NCI-H2107 treated with DMSO at 0.1 percent for 48 hours (cell line): ENCODE results near the gene WDR1.

ENCODE experiments used
- DNase-seq: peaks from one replicate; lab custom pipeline; 2025; ENCODE audit not compliant: unreplicated experiment; lab: John Stamatoyannopoulos, UW

WDR1 gene, protein sequence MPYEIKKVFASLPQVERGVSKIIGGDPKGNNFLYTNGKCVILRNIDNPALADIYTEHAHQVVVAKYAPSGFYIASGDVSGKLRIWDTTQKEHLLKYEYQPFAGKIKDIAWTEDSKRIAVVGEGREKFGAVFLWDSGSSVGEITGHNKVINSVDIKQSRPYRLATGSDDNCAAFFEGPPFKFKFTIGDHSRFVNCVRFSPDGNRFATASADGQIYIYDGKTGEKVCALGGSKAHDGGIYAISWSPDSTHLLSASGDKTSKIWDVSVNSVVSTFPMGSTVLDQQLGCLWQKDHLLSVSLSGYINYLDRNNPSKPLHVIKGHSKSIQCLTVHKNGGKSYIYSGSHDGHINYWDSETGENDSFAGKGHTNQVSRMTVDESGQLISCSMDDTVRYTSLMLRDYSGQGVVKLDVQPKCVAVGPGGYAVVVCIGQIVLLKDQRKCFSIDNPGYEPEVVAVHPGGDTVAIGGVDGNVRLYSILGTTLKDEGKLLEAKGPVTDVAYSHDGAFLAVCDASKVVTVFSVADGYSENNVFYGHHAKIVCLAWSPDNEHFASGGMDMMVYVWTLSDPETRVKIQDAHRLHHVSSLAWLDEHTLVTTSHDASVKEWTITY

DNA sequence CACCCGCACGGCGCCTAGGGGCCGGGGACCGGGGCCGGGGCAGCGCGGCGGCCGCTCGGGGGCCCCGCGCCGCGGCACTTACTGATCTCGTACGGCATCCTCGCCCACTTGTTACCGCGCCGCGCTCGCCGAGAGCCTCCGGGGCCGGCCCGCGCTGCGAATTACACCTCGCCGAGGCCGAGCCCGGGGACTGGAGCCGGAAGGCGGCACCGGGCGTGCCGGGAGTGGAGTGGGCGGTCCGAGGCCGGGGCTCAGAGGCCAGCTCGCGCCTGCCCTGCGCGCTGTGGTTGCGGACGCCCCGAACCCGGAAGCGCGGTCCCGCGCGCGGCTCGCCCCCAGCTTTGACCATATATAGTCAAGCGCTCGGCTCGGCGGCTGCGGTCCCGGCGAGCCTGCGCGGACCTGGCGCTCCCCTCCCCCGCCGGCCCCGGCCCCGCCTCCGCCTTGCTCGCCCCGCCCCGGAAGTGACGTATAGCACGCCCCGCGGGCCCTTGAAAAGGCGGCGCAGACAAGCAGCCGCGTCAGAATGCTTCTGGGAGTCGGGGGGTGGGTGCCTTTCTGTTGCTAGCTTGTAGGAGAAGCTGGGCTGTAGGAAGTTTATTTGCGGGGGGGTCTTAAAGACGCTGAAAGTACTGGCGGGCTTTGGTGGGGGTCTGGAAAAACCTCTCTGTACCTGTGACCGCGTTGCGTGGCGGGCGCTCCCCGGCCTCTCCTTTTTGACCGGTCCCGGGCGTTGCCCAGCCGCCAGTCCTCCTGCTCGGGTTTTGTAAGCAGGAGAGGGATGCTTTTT, at the start of gene WDR1:
Gene WDR1 (minus strand): TSS at position 231 of the 790 bp plus-strand sequence. CDS start 133 bp downstream, at position 98.
- peak; percentile 49 for DNase-seq

DNA sequence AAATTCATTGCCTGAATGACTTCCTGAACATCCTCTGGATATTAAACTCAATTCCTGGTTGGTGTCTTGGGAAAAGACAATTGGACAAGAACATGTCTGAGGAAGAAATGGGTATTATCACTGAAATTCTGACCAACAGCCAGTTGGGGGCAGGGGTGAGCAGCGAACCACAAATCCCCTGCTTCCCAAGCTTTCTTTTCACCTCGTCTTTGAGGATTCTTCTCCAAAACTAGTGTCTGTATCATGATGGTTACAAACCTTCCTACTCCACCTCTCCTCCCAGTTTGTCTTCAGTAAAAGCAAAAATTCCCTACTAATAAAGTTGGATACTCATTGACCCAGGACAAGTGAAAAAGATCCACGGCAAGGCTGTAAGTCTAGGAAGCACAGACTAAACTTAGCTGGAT, 48.3 kb upstream of the WDR1 start:
- no peak for DNase-seq

DNA sequence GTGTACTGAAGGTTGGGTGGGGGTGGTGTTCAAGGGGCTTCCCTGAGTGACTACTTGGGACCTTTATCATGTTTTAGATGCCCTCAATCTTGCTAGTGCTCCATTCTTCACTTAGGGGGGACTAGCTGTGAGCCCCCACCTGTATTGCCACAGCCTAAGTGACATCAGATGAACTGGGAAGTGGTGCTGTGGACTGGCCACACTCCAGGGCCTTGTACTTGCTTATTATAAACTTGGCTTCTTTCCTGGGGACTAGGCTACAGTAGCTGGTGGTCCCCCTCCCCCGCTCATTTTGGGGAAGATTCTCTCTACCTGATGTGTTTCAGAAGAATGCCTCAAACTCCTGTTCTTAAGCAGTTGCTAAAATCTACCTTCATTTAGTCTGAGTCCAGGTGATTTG, 46.7 kb upstream of the WDR1 start:
- no peak for DNase-seq

DNA sequence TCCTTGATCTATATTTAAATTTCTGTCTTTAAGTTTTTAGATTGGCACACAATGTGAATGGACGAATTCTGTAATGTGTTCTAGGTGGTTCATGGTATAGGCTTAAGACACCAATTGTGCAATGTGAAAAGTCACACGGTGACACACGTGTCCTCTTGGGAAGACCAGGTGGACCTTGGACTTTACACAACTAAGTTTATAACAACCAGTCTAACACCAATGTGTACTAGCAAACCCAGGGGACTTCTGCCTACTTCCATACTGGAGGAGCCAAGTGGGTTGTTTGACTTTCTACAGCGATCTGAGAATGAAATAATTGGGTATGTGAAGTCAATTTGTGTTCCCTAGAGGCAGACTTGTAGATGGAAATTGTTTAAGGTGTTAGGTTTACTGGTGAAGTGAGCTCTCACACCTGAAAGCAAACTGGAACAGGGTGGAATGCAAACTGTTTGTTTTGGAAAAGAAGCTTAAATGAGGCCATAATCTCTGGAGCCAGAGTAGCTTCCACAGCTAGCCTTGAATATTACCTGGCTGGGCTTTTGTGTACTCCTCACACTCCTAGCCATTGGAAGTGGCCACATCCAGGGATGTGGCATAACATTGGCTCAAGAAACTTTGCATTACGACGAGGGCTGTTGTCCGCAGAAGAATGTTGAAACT, 45.9 kb upstream of the WDR1 start:
- no peak for DNase-seq

DNA sequence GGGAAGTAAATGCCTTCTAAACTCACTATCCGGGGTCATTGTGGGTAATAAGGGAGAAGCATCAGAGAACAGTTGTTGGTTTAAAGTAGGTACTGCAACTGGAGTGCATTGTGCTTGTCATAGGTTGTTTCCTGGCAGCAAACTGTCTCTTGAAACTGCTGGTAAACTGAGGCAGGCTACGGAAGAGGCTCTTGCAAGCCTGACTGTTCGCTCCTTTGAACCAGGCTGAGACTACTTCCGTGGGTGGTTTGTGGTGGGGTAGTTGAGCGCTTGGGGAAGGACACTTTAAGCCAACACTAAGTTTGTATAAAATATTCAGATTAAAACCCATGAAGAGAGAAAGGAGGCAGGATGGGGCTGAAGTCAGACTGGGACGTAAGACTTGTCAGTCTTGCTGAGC, 45.2 kb upstream of the WDR1 start:
- DNase-seq, result no peak

DNA sequence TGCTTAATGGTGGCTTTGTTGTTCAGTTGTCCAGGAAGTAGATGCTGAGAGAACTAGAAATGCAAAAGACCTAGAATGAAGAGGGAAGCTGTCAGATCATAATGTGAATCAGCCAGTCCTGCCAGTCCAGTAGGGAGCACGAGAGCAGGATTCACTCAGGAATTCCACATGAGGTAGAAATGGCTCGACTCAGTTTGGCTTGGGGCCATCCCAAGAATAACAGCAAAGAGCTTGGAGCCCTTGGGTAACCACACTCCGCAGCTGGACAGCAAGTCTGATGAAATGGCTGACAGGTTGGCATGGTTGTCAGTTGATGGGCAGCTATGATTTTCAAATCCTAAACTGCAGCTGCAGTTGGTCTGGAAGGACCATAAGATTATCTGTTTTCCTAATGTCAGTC, 44.5 kb upstream of the WDR1 start:
- DNase-seq, result no peak

DNA sequence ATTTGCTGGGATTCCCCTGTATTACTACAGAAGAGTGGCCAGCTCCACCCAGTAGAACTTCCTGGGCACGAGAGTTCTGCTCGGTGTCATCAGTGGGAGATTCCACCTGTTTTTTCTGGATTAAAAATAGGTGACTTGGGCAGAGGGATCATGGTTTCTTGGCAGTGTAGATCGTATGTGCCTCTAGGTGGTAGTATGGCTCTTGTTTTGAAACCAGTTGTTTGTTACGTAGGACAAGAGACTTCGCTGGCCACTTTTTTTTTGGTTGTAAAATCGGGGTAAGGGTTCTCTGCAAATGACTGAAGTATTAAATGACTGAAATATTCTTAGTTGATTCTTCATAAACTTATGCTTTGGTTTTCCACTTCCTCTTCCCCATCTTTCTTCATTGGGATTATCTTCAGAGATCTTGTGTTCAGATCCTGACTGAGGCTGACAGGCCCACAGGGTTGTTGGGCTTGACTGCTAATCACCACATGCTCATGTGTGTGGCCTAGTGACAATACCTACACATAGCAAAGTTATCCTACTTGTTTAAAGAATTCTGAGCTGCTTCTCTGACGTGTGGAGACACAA, 43.8 kb upstream of the WDR1 start:
- DNase-seq, result no peak

DNA sequence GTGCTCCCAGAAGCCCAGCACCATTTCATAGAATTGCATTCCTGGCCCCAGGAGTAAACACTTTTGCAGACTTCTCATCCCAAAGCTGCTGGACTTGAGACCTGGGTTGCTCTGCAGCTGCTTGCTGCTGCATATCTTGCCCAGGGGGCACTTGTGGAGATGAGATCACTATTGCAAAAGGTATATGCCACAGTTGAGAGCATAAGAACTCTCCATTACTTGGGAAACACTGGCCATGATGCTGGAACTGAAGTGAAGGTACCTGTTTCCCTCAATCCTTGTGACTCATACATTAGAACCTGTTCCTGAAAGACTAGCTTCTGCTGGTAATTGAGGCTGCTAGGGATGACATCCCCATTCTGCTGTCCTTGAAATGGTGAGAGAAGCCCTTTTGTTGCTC, 43.1 kb upstream of the WDR1 start:
- DNase-seq, result no peak

DNA sequence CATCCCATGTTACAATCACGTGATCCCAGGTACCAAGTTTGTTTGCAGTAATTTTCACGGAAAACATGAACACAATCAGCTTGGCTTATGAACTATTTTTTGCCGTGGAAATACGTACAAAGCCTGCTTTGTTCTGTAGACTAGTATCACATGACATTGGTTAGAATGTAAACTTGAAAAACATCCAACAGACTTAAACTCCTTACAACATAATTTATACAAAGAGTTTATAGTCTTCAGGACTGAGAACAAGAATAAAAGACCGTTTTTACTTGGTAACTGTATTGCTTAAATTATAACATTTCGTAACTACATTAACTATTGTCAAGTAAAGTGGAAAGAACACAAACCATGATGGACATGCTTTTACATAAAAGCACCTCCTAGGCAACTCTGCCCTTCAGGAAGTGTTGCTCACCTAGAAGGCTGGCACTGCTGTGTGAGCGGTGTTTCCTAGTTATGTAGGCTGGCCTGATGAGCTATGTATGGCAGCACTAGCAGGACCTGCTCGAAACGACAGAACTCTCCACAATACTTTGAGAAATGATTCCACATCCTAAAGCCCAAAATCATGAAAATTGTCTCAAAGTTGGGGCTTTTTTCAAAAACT, 41.8 kb upstream of the WDR1 start:
- DNase-seq, result no peak

DNA sequence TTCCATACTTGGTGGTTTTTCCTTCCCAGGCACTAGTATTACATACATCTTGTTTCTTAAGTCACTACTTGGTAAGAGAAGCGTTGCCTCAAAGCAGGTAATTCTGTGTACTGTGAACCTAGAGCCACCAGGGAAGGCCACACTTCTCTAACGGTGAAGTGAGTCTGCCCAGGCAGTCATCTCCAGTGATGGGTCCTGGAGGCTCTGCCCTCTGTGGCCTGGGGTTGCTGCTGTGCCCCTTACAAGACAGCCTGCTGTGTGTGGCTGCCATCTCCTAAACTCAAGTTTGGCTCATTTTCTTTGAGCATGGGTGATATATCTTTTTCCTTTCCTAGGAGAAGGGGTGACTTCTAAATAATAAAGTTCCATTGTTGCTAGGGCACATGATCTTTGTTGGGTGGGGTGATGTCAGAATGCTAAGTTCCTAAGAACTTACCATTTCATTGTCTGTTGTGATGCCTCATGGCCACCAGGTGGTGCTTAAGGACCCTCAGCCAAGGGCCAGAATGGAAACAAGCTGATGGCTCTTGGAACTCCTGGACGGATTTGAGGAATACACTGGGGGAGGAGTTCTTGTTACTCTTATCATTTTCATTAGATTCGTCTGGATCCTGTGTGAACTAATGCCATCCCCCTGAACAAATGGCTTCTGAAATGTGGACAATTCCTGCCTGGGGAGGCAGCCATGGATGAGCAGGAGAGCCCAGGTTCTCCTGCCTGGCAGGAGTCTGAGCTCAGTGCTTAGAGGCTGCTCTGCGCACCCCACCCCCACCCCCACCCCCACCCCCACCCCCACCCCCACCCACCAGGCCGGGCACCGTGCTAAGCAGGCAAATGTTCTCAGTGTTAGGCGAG, 41.1 kb upstream of the WDR1 start:
- peak; percentile 32 for DNase-seq

DNA sequence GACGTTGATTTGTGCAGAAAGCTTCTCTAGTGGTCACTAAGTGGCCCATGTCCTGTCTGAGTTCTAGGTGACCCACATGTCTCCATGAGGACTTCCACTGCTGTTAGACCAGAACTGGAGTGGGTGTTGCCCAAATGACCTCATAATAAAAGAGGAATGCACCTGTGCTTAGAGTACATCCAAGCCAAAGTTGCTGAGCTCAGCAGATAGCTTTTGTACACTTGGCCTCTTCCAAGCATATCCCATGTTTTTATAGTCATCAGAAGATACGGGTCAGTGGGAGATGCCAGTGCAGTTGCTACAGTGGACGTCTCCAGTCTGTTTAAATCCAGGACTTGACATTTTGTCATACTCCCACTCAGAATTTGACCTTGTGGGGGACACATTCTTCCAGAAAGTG, 37.6 kb upstream of the WDR1 start:
- DNase-seq, result no peak

DNA sequence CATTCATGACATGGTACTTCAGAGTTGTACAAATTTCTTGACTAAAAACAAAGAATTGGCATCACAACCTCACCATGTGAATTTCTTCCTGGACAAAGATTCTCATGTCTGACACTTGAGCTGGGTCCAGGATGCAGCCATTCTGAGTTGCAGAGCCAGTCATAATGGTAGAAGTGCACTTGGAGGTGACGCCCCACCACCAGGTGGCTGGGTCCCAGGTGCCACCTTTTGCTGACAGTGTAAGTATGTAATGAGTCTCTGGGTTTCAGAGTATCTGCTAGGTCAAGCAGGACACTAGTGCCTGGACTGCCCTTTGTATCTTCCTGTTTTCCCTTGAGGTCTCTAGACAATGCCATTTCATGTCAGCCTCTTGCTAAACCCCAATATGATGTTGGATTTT, 36.6 kb upstream of the WDR1 start:
- no peak for DNase-seq

DNA sequence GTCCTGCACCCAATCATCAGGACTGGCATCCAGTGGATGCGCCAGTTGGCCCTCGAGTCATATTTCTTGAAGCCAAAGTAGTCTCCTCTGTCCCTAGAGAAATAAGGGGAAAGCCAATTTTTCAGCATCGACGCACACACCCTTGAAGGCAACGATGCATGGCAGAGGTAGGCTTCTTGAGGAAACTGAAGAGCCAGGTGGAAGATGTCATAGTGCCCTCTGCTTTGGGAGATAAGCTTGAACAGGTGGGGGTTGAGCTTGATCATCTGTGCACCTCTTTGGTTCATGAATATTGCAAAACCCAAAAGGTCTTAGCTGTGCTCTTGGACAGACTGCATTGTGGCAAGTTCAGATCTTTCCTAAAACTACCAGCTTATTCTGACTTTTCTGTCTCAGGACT, 34.6 kb upstream of the WDR1 start:
- no peak for DNase-seq

DNA sequence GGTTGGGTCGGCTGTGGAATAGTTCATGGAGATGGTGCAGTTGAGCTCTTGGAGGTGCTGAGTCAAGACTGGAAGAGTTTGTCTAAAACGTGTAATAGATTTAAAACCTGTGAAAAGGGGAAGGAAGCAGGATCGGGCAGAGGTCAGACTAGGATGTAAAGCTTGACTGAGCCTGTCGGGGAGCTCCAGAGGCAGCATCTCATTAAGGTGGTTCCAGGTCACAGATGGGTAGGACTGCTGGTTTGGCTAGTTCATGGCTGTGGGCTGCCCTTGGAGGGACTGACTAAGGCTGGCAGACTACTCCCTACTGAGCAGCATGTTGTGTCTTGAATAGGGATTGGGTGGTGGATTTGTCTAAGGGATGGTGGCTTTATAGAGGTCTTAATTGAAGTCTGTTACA, 28.4 kb upstream of the WDR1 start:
- DNase-seq, result no peak

DNA sequence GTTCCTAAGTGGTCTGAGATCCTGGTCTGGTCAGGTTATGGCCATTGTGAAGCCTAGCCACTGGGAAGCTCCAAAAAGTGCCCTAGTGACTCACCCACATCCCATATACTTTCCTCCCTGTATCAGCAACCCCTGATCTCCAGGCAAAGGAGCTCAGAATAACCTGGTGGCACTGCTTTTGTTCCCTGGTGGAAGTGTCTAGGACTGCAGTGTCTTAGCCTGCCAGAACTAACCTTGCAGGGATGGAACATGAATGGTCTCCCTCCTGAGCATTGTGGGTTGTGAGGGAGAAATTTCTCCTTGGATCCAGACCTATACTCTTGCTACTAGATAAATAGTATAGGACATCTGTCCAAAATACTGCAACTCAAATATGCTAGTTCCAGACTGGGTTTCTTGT, 27.9 kb upstream of the WDR1 start:
- no peak for DNase-seq

DNA sequence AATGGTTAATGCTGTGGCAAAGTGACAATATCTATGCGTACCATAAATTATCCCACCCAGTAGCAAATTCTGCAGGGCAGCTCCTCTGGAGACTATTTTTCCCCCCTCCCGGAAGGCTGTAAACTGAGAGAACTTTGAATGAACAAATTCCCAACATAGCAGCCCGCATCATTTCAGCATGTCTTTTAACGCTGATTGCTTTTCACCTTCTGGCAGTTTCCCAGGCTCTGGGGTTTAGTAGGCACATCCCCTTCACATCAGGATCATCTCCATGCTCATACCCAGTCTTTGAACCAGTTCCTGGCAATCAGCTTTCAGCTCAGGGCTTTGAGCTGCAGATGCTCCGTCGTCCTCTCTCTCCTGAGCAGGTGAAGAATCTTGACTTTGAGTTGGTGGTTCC, 26.6 kb upstream of the WDR1 start:
- DNase-seq, result no peak

DNA sequence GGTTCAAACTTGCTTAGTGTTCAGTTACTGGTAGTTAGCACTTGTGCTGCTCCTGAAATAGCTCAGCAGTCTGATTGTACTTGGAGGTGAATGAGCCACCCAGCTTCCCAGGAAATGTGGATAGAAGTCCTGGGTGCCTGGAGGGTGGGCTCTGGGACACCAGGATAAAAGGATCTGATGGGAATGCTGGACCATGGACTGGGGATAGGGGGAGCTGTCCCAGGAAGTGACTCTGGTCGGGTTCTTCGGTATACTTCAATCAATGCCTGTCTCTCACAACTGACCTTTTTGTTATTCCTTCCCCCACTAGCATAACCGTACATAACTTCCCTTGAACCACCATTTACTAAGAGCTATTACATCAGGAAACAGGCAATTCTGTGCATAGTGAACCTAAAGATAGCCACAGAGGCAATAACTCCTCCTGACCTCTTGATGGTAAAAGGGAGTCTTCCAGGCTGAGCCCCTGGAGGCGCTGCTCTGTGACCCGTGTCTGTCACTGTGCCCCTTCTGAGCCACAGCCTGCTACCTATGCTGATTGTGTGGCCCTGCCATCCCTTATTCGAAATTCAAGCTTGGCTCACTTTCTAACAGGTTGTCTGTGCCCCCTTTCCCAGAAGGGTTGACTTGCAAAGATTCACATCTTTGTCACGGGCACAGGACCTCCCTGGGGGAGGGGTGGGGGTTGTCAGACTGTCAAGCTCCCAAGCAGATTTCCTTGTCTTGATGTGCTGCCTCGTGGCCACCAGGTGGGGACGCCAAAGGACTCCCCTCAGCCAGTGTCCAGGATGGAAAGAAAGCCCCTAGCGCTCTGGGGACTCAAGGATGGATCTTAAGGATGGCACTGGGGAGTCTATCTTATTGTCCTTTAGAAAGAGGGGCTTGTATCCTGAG, 24.5 kb upstream of the WDR1 start:
- DNase-seq, result no peak

DNA sequence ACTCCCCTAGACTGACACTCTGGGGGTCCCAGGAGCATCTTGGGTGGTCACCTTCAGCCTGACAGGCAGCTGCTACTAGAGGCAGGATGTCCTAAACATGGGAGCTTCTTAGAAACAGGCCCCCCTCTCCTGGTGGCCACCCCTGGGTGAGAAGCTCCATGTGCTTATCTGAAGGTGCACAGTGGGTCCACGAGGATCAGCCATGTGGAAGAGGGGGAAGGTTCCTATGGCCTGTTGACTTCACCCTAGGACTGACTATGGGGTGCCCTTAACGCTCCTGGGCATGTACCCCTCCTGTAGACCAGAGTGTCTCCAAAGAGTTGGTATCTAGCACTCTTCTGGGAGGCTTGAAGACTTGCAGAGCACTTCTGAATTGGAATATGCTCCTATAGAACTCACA, 22.9 kb upstream of the WDR1 start:
- DNase-seq, result no peak

DNA sequence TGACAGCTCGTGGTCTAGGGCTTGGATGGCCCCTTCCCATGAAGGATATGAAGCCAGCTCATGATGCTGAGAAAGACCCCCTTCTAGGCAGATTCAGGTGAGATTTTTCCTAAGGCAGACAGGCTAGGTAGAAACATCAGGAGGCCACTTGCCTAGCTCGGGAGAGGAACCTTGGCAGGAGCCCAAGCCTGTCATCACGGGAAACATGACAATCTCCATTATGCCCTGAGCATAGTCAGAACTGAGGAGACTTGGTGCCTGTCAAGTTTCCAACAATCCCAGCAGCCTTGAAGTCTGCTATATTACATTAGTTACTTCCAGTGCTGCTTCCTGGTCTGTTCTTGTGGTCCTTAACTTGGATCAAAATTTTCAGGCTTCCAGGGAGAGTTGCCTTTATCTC, 18.7 kb upstream of the WDR1 start:
- no peak for DNase-seq
